Peyer's patch (tissue), 4 donors: ENCODE measurements around the gene SACM1L.

ENCODE experiments used
- CTCF ChIP-seq, 6 experiments: fragments of 450-650 bp in 4 of 6; fragments of 200-600 bp in 2 of 6; sonication (generic) in 1 of 6; IDR thresholded peaks; one replicate each; pipeline ENCODE4 v1.5.1; 2017 to 2019; ENCODE audit warnings: antibody characterized with exemption in 6 of 6, mild to moderate bottlenecking in 3 of 6, moderate library complexity in 1 of 6
- POLR2A ChIP-seq, 2 donors: fragments of 450-650 bp; IDR thresholded peaks; one replicate each; pipeline ENCODE4 v1.5.1; 2017; ENCODE audit warnings: antibody characterized with exemption in 2 of 2, mild to moderate bottlenecking in 2 of 2, moderate library complexity in 2 of 2

GRCh38 chr3:45773714-45774449 lies 84.7 kb downstream of the SACM1L start:
- TF ChIP-seq CTCF (IDR thresholded peaks at IDR 0.05) (no peak), POLR2A (IDR thresholded peaks at IDR 0.05) (no peak)
